ENCODE results near the gene INSYN2B.

INSYN2B gene

DNA sequence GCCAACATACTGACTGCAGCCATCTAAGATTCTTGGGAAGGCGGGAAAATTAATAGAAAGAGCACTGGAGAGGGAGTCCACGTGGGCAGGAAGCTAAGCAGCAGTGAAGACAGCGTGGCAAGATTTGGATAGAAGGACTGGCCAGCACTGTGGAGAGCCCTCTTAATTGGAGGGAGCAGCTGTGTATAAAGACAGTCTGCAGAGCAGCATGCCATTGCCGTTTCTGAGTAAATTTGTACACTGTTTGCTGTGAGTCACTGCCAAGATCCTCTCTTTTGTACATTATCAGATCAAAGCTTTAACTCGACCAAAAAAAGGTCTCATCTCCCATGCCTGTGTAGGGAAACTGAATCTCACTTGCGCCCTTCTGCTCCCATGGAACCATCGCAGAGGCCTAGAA, 45.3 kb downstream of the INSYN2B start:
- Histone ChIP-seq H3K4me1 (ENCODE audit: control insufficient read depth, insufficient read depth, low read length, unreplicated experiment) (no peaks in the 10 kb centered on the region), H3K27ac (ENCODE audit: low read depth, low read length) (no peak overlapping the region), H3K27me3 (ENCODE audit: insufficient read depth, low read length) (no peaks in the 10 kb centered on the region), H3K36me3 (ENCODE audit: insufficient read depth, low read length) (no peaks in the 10 kb centered on the region), H2AFZ (ENCODE audit: low read length, unreplicated experiment) (no peak overlapping the region), H3K79me2 (ENCODE audit: control insufficient read depth, insufficient read depth, low read length, unreplicated experiment) (peaks cover 3% of the 10 kb centered on the region), H3K4me3 (ENCODE audit: low read depth, low read length) (no peak overlapping the region)

GRCh38 chr5:169933616-169934015, 46.7 kb downstream of the INSYN2B start:
- Histone ChIP-seq H3K27ac (ENCODE audit: low read depth, low read length) (no peak overlapping the region), H3K36me3 (ENCODE audit: insufficient read depth, low read length) (no peaks in the 10 kb centered on the region), H3K27me3 (ENCODE audit: insufficient read depth, low read length) (no peaks in the 10 kb centered on the region), H3K4me1 (ENCODE audit: control insufficient read depth, insufficient read depth, low read length, unreplicated experiment) (no peaks in the 10 kb centered on the region), H2AFZ (ENCODE audit: low read length, unreplicated experiment) (no peak overlapping the region), H3K79me2 (ENCODE audit: control insufficient read depth, insufficient read depth, low read length, unreplicated experiment) (peaks cover 3% of the 10 kb centered on the region), H3K4me3 (ENCODE audit: low read depth, low read length) (no peak overlapping the region)

DNA sequence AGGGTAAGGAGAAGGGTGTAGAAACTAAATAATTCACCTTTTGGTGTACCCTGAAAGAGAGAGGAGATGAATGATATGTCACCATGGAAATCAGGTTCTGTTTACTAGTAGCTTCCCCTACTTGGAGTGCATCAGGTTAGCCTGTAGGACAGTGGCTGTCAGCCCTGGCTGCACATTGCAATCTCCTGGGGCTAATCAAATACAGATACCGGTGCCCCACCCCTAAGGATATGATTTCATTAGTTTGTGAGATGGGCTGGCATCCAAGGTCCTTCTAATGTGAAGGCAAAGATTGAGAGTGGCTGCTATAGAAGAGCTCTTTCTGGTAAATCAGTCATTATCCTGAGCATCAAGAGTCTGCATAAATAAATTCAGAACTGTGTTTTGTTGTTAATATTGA, 47.2 kb downstream of the INSYN2B start:
- H3K4me3 ChIP-seq (ENCODE audit: low read depth, low read length) = no peak overlapping the region
- H3K36me3 ChIP-seq (ENCODE audit: insufficient read depth, low read length) = no peaks in the 10 kb centered on the region
- H3K79me2 ChIP-seq (ENCODE audit: control insufficient read depth, insufficient read depth, low read length, unreplicated experiment) = peaks cover 3% of the 10 kb centered on the region
- H3K27me3 ChIP-seq (ENCODE audit: insufficient read depth, low read length) = no peaks in the 10 kb centered on the region
- no peaks in the 10 kb centered on the region for H3K4me1 ChIP-seq (ENCODE audit: control insufficient read depth, insufficient read depth, low read length, unreplicated experiment)
- no peak overlapping the region for H2AFZ ChIP-seq (ENCODE audit: low read length, unreplicated experiment)
- H3K27ac ChIP-seq (ENCODE audit: low read depth, low read length) = no peak overlapping the region

DNA sequence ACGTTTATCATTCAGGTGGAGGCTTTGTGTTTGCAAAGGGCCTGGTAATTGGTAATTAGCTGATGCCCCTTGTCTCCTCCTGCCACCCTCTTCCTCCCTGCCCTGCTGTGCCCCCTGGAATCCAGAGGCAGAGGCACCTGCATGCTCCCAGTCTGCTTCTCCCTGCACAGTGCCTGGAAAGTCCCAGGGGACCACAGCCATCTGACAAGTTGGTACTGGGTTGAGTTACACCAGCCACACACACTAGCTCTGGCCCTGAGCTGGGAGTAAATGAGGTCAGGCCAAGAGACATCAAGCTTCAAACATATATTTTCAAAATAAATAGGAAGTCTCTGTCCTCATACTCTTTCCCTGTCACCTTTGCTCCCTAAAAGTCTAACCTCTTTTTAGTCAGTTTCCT, 56.3 kb downstream of the INSYN2B start:
- Histone ChIP-seq H3K4me3 (ENCODE audit: low read depth, low read length) (no peak overlapping the region), H3K4me1 (ENCODE audit: control insufficient read depth, insufficient read depth, low read length, unreplicated experiment) (peaks cover 7% of the 10 kb centered on the region), H3K36me3 (ENCODE audit: insufficient read depth, low read length) (no peaks in the 10 kb centered on the region), H2AFZ (ENCODE audit: low read length, unreplicated experiment) (no peak overlapping the region), H3K27me3 (ENCODE audit: insufficient read depth, low read length) (no peaks in the 10 kb centered on the region), H3K79me2 (ENCODE audit: control insufficient read depth, insufficient read depth, low read length, unreplicated experiment) (no peaks in the 10 kb centered on the region), H3K27ac (ENCODE audit: low read depth, low read length) (no peak overlapping the region)

DNA sequence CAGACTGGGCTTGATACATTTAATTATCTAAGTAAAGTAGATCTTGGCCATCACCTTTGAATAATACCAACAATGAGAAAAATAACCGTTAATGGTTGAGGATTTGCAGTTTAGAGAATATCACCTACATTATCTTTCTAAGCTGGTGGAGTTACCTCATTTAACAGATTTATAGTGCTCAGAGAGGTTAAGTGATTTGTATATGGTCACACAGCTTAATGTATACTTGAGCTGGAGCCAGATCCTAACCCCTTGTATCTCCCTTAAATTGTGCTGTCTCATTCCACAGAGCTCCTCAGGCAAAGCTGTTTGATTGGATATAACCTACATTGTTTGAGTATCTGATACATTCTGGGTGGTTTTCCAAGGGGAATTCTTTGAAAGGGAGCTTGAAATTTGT, 57.8 kb downstream of the INSYN2B start:
- peaks cover 14% of the 10 kb centered on the region for H3K4me1 ChIP-seq (ENCODE audit: control insufficient read depth, insufficient read depth, low read length, unreplicated experiment)
- no peak overlapping the region for H3K27ac ChIP-seq (ENCODE audit: low read depth, low read length)
- no peaks in the 10 kb centered on the region for H3K27me3 ChIP-seq (ENCODE audit: insufficient read depth, low read length)
- no peaks in the 10 kb centered on the region for H3K79me2 ChIP-seq (ENCODE audit: control insufficient read depth, insufficient read depth, low read length, unreplicated experiment)
- no peak overlapping the region for H3K4me3 ChIP-seq (ENCODE audit: low read depth, low read length)
- no peaks in the 10 kb centered on the region for H3K36me3 ChIP-seq (ENCODE audit: insufficient read depth, low read length)
- no peak overlapping the region for H2AFZ ChIP-seq (ENCODE audit: low read length, unreplicated experiment)

DNA sequence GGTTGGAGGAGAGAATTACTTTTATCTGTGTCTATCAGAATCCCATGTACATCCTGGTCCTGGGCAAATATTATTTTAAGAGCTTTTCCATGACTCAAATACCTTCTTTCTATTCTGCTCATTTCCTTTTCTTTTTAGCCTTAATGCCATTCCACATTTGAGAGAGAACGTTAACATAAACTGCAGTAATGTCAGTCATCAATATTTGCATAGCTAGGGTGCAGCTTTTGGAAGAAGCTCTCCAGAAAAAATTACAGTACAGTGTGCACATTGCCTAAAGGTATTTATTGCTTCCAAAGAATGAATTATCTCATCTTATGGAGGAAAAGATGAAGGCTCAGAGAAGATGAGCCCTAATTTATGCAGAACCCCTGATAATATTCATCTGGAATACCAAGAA, 58.3 kb downstream of the INSYN2B start:
- Histone ChIP-seq H3K27ac (ENCODE audit: low read depth, low read length) (no peak overlapping the region), H3K36me3 (ENCODE audit: insufficient read depth, low read length) (no peaks in the 10 kb centered on the region), H3K27me3 (ENCODE audit: insufficient read depth, low read length) (no peaks in the 10 kb centered on the region), H3K79me2 (ENCODE audit: control insufficient read depth, insufficient read depth, low read length, unreplicated experiment) (no peaks in the 10 kb centered on the region), H3K4me3 (ENCODE audit: low read depth, low read length) (no peak overlapping the region), H3K4me1 (ENCODE audit: control insufficient read depth, insufficient read depth, low read length, unreplicated experiment) (peaks cover 14% of the 10 kb centered on the region), H2AFZ (ENCODE audit: low read length, unreplicated experiment) (no peak overlapping the region)

GRCh38 chr5:169921384-169921783, 58.9 kb downstream of the INSYN2B start:
- H3K4me3 ChIP-seq (ENCODE audit: low read depth, low read length) = no peak overlapping the region
- H3K27me3 ChIP-seq (ENCODE audit: insufficient read depth, low read length) = no peaks in the 10 kb centered on the region
- H2AFZ ChIP-seq (ENCODE audit: low read length, unreplicated experiment) = no peak overlapping the region
- H3K4me1 ChIP-seq (ENCODE audit: control insufficient read depth, insufficient read depth, low read length, unreplicated experiment) = peaks cover 14% of the 10 kb centered on the region
- H3K36me3 ChIP-seq (ENCODE audit: insufficient read depth, low read length) = no peaks in the 10 kb centered on the region
- H3K27ac ChIP-seq (ENCODE audit: low read depth, low read length) = no peak overlapping the region
- no peaks in the 10 kb centered on the region for H3K79me2 ChIP-seq (ENCODE audit: control insufficient read depth, insufficient read depth, low read length, unreplicated experiment)

GRCh38 chr5:169920474-169920873, 59.8 kb downstream of the INSYN2B start:
- no peaks in the 10 kb centered on the region for H3K79me2 ChIP-seq (ENCODE audit: control insufficient read depth, insufficient read depth, low read length, unreplicated experiment)
- peaks cover 14% of the 10 kb centered on the region for H3K4me1 ChIP-seq (ENCODE audit: control insufficient read depth, insufficient read depth, low read length, unreplicated experiment)
- H3K27me3 ChIP-seq (ENCODE audit: insufficient read depth, low read length) = no peaks in the 10 kb centered on the region
- H3K36me3 ChIP-seq (ENCODE audit: insufficient read depth, low read length) = no peaks in the 10 kb centered on the region
- H2AFZ ChIP-seq (ENCODE audit: low read length, unreplicated experiment) = no peak overlapping the region
- H3K4me3 ChIP-seq (ENCODE audit: low read depth, low read length) = no peak overlapping the region
- H3K27ac ChIP-seq (ENCODE audit: low read depth, low read length) = no peak overlapping the region

- Histone ChIP-seq H3K79me2 (ENCODE audit: control insufficient read depth, insufficient read depth, low read length, unreplicated experiment) (no peaks in the 10 kb centered on the region), H3K36me3 (ENCODE audit: insufficient read depth, low read length) (no peaks in the 10 kb centered on the region), H3K27me3 (ENCODE audit: insufficient read depth, low read length) (no peaks in the 10 kb centered on the region), H2AFZ (ENCODE audit: low read length, unreplicated experiment) (no peak overlapping the region), H3K27ac (ENCODE audit: low read depth, low read length) (no peak overlapping the region), H3K4me1 (ENCODE audit: control insufficient read depth, insufficient read depth, low read length, unreplicated experiment) (peaks cover 8% of the 10 kb centered on the region), H3K4me3 (ENCODE audit: low read depth, low read length) (no peak overlapping the region)
Measured at GRCh38 chr5:169918228-169918627, 62.1 kb downstream of the INSYN2B start.

- Histone ChIP-seq H3K36me3 (ENCODE audit: insufficient read depth, low read length) (no peaks in the 10 kb centered on the region), H3K4me3 (ENCODE audit: low read depth, low read length) (no peak overlapping the region), H3K27ac (ENCODE audit: low read depth, low read length) (no peak overlapping the region)
Measured at GRCh38 chr5:169917500-169917899, 62.8 kb downstream of the INSYN2B start.

DNA sequence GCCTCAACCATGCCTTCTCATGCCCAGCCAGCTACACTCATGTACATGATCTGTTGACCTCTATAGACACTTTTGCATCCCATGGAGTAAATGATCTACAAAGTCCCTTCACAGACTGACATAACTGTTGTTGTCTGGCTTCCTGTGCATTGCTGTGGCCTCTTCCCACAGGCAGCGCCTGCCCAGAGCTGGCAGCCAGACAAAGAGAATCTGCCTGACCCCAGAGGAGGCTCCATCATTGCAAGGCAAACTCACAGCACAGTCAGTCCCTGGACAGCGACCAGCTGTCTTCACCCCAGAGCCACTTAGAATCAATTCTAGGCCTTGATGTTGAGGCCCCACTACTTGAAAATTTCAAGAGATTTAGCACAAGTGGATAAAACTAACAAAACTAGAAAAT, 65.5 kb downstream of the INSYN2B start:
- Histone ChIP-seq H3K4me1 (ENCODE audit: control insufficient read depth, insufficient read depth, low read length, unreplicated experiment) (peaks cover 8% of the 10 kb centered on the region), H3K4me3 (ENCODE audit: low read depth, low read length) (no peak overlapping the region), H3K79me2 (ENCODE audit: control insufficient read depth, insufficient read depth, low read length, unreplicated experiment) (no peaks in the 10 kb centered on the region), H2AFZ (ENCODE audit: low read length, unreplicated experiment) (no peak overlapping the region), H3K36me3 (ENCODE audit: insufficient read depth, low read length) (no peaks in the 10 kb centered on the region), H3K27ac (ENCODE audit: low read depth, low read length) (no peak overlapping the region), H3K27me3 (ENCODE audit: insufficient read depth, low read length) (no peaks in the 10 kb centered on the region)

More at GRCh38 chr5:169917500-169917899, 62.8 kb downstream of the INSYN2B start:
- H2AFZ ChIP-seq (ENCODE audit: low read length, unreplicated experiment) = no peak overlapping the region
- peaks cover 8% of the 10 kb centered on the region for H3K4me1 ChIP-seq (ENCODE audit: control insufficient read depth, insufficient read depth, low read length, unreplicated experiment)
- no peaks in the 10 kb centered on the region for H3K79me2 ChIP-seq (ENCODE audit: control insufficient read depth, insufficient read depth, low read length, unreplicated experiment)
- H3K27me3 ChIP-seq (ENCODE audit: insufficient read depth, low read length) = no peaks in the 10 kb centered on the region
